ENCODE results near the gene FMNL3. TPM values are rescaled to one million over a fixed set of nuclear protein-coding genes. Genes with fewer than 3 reads are reported as not detected.

Gene FMNL3
- total RNA-seq, 1 donor from 2014 or later, result 19.2 TPM

DNA sequence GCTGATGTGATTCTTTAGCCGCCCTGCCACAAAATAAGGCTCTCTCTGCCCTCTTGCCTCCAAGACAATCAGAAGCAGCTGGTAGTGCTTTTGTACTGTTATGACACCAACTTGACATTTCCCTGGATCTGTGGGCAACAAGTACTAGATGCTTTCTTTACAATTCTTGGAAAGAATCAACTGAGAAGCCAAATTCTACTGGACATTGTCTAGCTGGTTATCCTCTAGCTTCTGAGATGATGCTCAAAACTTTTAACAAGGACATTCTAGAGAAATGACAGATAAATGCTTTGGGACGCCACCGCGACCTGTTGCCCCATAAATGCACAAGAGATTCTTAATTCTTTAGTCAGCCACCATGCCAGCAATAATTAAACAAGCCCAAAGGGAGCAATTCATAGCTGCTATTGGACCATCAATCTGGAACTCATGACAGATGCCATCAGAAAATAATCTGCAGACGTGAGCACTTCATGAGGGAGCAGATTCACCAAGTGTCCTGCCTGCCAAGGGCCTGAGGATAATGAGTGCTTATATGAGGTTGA, 22.8 kb downstream of the FMNL3 start:
- H3K27ac Mint-ChIP-seq, result no peak overlapping the region
- TF ChIP-seq, protein P1, sequence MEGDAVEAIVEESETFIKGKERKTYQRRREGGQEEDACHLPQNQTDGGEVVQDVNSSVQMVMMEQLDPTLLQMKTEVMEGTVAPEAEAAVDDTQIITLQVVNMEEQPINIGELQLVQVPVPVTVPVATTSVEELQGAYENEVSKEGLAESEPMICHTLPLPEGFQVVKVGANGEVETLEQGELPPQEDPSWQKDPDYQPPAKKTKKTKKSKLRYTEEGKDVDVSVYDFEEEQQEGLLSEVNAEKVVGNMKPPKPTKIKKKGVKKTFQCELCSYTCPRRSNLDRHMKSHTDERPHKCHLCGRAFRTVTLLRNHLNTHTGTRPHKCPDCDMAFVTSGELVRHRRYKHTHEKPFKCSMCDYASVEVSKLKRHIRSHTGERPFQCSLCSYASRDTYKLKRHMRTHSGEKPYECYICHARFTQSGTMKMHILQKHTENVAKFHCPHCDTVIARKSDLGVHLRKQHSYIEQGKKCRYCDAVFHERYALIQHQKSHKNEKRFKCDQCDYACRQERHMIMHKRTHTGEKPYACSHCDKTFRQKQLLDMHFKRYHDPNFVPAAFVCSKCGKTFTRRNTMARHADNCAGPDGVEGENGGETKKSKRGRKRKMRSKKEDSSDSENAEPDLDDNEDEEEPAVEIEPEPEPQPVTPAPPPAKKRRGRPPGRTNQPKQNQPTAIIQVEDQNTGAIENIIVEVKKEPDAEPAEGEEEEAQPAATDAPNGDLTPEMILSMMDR (IDR thresholded peaks at IDR 0.05; ENCODE audit: unreplicated experiment), result no peak

GRCh38 chr12:49683599-49684309, 23.5 kb downstream of the FMNL3 start:
- H3K4me1 Mint-ChIP-seq, result peaks cover 4% of the 10 kb centered on the region
- no peaks in the 10 kb centered on the region for H3K9me3 Mint-ChIP-seq
- TF ChIP-seq, protein P1 (IDR thresholded peaks at IDR 0.05; ENCODE audit: unreplicated experiment), result no peak
- no peak overlapping the region for H3K4me3 Mint-ChIP-seq
- H3K27ac Mint-ChIP-seq, result no peak overlapping the region
- H3K27me3 Mint-ChIP-seq (ENCODE audit: low read depth), result no peaks in the 10 kb centered on the region
- DNase-seq (ENCODE audit: low spot score in 2 of 2, unreplicated experiment in 2 of 2), result no peak
- no peaks in the 10 kb centered on the region for H3K36me3 Mint-ChIP-seq

More for the DNA sequence above, 22.8 kb downstream of the FMNL3 start:
- DNase-seq (ENCODE audit: low spot score in 2 of 2, unreplicated experiment in 2 of 2), result no peak
- Mint-ChIP-seq H3K36me3 (no peaks in the 10 kb centered on the region), H3K27me3 (ENCODE audit: low read depth) (no peaks in the 10 kb centered on the region), H3K4me3 (no peak overlapping the region), H3K9me3 (no peaks in the 10 kb centered on the region), H3K4me1 (peaks cover 4% of the 10 kb centered on the region)

DNA sequence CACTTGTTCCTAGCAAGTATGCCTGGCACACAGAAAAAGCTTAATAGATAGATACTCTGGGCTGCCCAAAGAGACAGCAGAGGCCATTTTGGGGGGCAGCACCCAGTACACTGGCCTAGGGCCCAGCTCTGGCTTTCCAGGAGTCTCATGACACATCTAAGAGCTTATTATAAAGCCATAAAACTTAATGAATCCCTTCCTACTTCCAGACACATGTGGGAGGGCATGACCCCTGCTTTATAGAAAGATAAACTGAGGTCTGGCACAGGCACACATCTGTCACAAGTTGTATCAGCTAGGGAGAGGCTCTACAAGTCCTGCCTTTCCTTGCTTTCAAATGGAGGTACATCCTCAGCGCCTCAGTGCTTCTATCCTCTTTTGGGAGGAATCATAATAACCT, 27.1 kb downstream of the FMNL3 start:
- TF ChIP-seq, protein P1 (IDR thresholded peaks at IDR 0.05; ENCODE audit: unreplicated experiment), result no peak
- Mint-ChIP-seq H3K4me3 (no peak overlapping the region), H3K9me3 (no peaks in the 10 kb centered on the region), H3K36me3 (no peaks in the 10 kb centered on the region), H3K27ac (no peak overlapping the region), H3K4me1 (peaks cover 11% of the 10 kb centered on the region), H3K27me3 (ENCODE audit: low read depth) (no peaks in the 10 kb centered on the region)
- no peak for DNase-seq (ENCODE audit: low spot score in 2 of 2, unreplicated experiment in 2 of 2)

DNA sequence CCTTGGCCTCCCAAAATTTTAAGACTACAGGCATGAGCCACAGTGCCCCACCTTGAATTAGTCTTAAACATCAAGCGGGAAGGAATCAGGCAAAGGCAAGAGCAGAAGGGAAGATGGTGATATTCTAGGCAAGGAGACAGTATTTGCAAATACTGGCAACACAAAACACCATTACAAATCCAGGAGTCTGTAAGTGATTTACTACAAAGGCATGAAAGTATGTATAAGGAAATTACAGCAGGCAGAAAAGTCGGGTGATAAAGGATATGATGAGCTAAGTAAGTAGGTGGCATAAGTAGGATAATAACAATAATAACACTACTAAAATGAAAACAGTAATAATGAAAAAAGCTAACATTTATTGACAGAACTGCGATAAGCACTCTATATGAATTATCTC, 28.5 kb downstream of the FMNL3 start:
- no peak for DNase-seq (ENCODE audit: low spot score in 2 of 2, unreplicated experiment in 2 of 2)
- TF ChIP-seq, protein P1 (IDR thresholded peaks at IDR 0.05; ENCODE audit: unreplicated experiment), result no peak
- H3K27ac Mint-ChIP-seq, result no peak overlapping the region
- H3K9me3 Mint-ChIP-seq, result no peaks in the 10 kb centered on the region
- peaks cover 20% of the 10 kb centered on the region for H3K4me1 Mint-ChIP-seq
- H3K36me3 Mint-ChIP-seq, result no peaks in the 10 kb centered on the region
- no peaks in the 10 kb centered on the region for H3K27me3 Mint-ChIP-seq (ENCODE audit: low read depth)
- H3K4me3 Mint-ChIP-seq, result no peak overlapping the region

- H3K9me3 Mint-ChIP-seq, result no peaks in the 10 kb centered on the region
- no peak overlapping the region for H3K27ac Mint-ChIP-seq
- TF ChIP-seq, protein P1 (IDR thresholded peaks at IDR 0.05; ENCODE audit: unreplicated experiment), result no peak
- no peak for DNase-seq (ENCODE audit: low spot score in 2 of 2, unreplicated experiment in 2 of 2)
- H3K4me3 Mint-ChIP-seq, result no peak overlapping the region
- H3K4me1 Mint-ChIP-seq, result peaks cover 33% of the 10 kb centered on the region
- H3K36me3 Mint-ChIP-seq, result no peaks in the 10 kb centered on the region
- H3K27me3 Mint-ChIP-seq (ENCODE audit: low read depth), result no peaks in the 10 kb centered on the region
These were observed 32.1 kb downstream of the FMNL3 start for GRCh38 chr12:49675137-49675536.
